ENCODE results near the gene PXDN.
"Not testable (repeated sequence)": the region's sequence is repeated elsewhere in the genome, so short reads cannot be mapped to it uniquely, and the experiment has no call there.

Gene PXDN

DNA sequence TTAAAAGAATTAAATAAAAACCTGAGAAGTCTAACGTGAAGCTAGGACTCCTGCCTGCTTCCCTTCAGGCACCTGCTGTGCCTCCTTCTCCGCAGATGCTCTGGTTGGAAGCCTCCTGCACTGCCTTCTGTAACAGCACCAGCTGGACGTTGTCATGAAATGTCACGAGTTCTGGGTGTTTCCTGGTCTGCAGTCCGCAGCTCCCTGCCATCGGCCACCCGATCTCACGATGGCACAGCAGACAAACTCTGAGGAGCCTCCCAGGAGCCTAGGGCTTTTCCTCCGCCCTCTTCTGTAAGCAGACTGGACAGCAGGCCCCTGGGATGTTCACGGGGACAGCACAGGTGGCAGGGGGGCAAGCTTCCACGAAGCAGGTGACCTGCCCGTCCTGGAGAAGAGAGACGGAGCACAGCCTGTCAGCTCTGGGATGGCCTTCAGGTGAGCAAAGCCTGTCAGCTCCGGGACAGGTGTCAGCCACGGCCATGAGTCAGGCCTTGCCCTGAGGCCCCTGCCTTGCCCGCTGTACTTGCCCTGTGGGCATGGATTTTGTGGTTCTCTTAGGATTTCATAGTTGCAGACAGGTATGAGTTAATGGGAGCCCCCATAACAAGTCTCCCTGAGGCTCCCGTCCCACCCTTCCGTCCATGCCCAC is 110.3 kb downstream of the PXDN start:
- DNase-seq (ENCODE audit: low read depth in 2 of 2, low spot score in 1 of 2): no peak

DNA sequence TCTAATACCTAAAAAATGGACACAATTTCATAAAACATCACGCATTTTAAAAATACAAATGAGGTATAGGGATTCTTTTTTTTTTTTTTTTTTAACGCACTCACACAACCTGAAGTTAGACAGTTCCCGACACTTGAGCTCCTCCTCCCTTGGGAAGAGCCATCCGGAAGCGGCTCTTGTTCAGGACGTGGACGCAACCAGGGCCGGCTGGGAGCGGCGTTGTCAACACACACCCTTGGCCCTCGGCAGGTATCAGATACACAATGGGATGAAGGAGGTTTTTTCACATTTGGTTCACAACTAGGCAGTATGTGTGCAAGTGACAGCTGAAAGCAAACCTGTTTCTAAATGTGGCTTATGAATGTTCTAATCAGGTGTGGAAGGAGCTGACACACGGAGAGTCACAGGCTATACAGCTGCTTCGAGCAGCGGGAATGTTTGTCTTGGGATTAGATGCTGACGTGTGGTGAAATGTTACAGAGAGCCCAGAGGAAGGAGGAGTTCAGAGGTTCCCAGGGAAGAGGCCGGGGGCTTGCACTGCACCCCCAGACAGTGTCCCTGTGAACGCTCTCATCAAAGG is 111.1 kb downstream of the PXDN start:
- no peak for DNase-seq (ENCODE audit: low read depth in 2 of 2, low spot score in 1 of 2)

DNA sequence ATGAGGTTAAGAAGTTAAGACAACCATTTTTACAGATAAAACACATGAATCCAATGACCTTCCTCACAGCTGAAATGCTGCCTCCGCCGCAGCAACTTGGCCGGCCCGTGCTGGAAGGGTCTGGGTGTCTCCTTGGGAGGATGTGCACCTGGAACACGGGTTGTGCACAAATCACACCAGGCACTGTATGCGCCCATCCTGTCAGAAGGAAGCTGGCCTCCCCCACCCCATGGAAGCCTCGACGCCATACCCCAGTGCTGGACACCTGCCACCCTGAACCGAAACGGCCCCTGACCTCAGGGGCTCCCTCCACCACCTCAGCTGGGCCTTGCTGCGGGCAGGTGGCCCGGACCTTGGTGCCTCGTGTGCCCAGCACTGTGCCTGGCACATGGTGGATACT is 111.8 kb downstream of the PXDN start:
- no peak for DNase-seq (ENCODE audit: low read depth in 2 of 2, low spot score in 1 of 2)

DNA sequence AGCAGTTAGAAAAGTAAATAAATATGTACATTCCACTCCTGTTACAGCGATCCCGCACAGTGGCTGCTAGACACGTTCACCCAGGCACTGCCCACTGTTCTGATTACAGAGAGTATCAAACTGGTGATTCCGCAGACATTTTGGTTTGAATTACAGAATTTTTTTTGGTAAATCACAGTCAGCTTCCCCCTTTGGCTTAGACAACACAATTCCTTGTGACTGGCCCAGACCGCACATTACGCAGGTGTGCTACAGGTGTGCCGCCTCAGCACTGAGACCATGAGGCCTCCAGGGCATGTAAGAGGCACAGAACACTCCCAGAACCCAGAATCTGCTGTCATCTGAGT is 112.3 kb downstream of the PXDN start:
- no peak for DNase-seq (ENCODE audit: low read depth in 2 of 2, low spot score in 1 of 2)

DNA sequence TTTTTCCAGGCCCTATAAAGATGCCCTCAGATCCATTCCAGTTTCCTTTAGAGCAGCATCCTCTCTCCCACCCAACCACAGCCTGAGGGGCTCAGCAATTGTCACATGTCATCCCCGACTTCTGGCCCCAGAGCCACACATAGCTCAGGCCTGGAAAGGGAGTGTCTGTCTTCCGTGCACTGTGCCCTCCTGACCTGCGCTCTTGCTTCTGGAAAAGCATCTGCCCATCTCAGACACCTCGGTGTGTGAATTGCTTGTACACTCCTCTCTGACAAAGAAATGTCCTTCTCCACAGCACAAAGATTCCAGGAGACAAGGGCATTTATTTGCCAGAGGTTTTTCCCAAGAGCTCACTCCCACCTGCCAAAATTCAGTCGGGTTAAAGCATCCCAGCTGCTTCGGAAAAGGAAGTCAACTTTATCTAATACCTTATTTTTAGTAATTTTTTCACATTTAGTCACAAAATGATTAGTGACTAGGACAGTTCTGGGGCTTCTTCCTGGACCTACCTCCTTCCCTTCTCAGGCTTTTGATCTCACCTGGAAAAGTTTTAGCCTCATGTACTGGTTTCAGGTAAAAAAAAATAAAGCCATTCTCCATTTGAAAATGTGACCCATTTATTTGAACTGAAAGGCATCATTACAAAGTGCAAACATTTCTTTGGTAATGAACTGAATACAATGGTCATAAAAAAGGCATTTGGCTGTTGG is 112.9 kb downstream of the PXDN start:
- no peak for DNase-seq (ENCODE audit: low read depth in 2 of 2, low spot score in 1 of 2)

DNA sequence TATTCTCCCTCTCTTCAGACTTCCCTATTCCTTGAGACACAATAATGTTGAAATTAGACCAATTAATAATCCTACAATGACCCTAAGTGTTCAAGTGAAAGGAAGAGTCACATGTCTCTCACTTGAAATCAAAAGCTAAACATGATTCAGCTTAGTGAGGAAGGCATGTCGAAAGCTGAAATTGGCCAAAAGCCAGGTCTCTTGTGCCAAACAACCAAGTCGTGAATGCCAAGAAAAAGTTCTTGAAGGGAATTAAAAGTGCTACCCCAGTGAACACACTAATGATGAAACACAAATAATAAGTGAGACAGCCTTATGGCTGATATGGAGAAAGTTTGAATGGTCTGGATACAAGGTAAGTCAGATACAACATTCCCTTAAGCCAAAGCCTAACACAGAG is 115.4 kb downstream of the PXDN start:
- DNase-seq (ENCODE audit: low read depth in 2 of 2, low spot score in 1 of 2): no peak

DNA sequence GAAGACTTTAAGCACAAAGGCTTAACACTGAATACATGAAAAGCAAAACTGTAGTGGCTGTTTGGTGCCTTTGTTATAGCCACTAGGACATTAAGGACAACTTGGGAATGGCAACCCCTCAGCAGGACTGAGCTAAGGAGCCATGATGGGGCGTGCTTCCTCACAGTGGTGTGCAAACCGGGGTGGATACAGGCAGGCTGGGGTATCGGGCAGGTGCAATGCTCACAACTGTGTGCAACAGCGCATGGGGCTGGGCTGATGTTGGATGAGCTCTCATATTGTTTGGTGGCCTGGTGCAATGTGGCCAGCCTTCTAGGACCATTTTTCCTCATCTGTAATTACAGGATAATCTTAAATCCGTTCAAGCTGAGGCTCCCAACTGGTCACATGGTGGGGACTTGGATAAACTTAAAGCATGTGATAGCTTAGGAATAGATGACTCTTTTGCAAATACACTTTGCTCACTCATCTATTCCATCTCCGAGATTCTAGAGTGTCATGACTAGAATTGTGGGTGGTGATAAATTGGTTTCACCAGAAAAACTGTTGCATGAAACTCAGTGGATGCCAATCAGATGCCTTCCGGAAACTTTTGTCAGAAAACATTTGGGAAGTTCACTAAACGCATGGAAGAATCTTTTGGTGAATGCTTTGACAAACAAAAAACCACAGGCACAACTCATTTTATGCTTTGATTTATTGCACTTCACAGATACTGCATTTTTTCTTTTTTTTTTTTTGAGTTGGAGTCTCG is 116.5 kb downstream of the PXDN start:
- no peak for DNase-seq (ENCODE audit: low read depth in 2 of 2, low spot score in 1 of 2)

DNA sequence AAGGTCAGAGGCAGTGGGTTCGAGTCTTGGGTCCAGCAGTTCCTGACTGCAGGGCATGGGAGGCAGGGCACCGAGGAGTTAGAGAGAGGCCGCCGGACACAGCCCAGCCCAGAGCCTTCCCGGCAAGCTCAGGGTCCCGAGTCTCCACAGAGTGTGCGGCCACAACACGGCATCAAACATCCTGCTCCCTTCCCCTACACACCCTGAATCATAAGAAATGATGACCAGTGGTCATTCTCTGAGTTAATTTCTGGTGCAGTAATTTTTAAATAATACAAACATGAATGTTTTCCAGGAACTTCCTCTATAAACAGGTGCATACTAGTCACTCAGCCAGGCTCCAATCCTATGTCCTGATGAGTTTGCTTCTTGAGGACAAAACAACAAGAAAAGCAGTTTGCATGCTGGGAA is 118.0 kb downstream of the PXDN start:
- no peak for DNase-seq (ENCODE audit: low read depth in 2 of 2, low spot score in 1 of 2)

DNA sequence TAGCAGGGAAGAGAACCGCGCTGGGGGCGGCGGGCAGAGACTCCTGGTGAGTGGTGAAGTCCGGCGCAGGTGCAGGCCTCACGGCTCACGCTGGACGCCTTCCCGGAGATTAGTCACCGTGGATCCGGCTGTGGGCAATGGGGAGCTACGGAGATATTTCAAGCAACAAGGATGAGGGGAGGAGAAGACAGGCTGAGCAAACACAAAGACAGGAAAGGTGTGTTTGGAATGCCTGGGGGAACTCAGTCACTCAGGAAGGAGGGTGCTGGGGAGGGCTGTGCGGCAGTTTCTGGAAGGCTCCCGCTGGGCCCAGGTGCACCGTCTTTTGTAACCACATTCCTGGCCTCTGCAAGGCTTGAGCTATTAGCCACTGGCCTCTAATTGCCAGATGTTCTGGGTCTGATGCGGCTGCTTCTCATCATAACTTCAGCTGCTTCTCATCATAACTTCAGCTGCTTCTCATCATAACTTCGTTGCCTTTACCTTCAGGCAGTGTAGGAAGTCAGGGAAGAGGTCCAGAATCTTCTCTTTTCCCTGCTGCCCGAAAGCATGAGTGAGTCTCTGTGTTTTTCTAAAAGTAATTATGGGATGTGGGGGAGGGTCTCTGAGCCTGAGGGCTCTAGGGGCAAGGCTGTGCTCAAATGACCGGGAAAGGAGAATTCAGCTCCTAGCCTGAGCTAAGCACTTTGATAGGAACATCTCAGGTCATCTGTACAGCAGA is 118.9 kb downstream of the PXDN start:
- no peak for DNase-seq (ENCODE audit: low read depth in 2 of 2, low spot score in 1 of 2)

DNA sequence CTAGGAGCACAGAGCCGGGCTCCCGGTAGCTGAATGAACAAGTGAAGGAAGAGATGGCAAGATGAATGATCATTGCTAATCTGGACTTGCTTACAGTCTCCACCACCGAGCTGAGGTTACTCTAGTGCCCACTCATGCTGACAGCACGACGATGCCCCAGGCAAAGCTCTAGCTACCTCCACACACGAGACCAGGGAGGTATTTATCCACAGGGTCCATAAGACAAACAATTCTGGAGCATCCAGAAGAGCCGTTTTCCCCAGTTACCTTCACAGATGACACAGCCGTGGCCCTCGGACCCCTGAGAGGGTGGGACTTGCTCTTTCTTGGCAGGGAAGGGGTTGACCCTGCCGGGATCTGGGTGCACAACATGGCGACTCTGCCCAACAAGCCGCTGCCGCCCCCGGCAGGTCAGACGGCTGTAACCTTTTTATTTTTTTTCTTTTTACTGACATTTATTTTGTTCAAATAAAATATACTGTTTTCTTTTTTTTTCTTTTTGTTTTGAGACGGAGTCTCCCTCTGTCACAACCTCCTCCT is 120.3 kb downstream of the PXDN start:
- no peak for DNase-seq (ENCODE audit: low read depth in 2 of 2, low spot score in 1 of 2)

DNA sequence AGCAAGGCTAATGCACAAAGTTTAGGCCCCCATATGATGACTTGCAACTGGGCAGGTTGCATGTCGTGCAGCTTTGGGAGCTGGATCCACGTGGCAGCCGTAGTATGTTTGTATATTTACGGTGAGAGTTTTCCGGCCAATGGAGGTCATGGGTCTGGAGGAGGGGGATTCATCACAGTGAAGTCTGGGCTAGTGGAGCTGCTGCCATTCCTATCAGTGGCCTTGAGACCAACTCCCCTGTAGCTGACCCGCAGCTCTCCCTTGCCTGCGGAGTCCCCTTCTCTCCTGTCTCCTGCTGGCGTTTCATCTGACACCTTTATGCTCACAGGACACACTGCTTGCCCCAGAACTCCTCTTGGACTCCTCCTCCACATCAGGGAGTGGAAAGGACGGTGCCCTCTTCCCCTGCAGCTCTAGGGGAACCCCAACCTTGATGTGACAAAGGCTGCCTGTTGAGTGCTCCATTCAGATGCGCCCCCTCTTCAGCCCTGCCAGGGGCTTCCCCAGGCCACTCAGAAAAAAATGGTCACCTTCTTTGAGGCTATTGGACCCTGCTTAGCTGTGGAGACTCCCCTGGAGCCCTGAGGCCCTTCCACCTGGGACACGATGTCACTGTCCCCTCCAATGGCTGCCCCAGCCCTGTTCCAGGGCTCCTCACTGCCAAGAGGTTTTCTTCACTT is 121.7 kb downstream of the PXDN start:
- no peak for DNase-seq (ENCODE audit: low read depth in 2 of 2, low spot score in 1 of 2)

DNA sequence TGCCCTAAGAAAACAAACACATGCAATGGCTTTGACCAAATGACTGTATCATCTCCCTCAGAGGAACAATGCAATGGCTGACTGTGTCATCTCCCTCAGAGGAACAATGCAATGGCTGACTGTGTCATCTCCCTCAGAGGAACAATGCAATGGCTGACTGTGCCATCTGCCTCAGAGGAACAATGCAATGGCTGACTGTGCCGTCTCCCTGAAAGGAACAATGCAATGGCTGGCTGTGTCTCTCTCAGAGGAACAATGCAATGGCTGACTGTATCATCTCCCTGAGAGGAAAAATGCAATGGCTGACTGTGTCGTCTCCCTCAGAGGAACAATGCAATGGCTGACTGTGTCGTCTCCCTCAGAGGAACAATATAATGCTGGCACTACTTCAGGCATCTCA is 122.3 kb downstream of the PXDN start:
- DNase-seq (ENCODE audit: low read depth in 2 of 2, low spot score in 1 of 2): not testable (repeated sequence)

DNA sequence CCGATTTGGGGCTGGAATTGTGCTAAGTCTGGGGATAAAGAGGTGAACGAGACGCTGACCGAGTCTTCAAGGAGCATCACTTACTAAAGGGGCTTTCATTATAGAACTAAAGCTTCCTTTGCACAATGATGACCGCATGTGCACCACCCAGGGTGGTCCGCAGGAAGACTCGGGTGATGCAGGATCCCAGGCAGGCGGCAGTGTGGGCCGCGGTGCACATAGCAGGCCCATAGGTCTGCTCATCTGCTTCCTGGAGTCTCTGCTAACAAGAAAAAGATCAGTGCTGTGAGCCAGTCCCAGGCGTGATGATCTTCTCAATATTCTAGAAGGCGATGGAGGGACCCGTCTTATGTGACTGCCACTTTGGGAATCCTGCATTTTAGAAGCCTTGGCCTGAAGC is 122.8 kb downstream of the PXDN start:
- DNase-seq (ENCODE audit: low read depth in 2 of 2, low spot score in 1 of 2): no peak

DNA sequence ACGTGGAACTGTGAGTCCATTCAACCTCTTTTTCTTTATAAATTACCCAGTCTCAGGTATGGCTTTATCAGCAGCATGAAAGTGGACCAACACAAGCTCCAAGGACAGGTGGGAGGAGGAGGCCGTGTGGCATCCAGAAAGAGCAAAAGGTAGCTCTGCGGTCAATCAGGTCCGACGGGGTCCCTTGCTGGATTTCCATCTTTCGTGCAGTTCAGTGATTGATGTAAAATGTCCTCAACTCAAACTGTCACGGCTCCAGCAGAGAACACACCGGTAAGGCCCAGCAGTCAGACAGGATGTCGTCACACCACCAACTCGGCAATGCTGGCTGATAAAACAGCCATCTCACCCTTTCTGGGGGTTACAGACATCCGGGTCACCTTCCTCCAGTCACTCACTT is 123.3 kb downstream of the PXDN start:
- no peak for DNase-seq (ENCODE audit: low read depth in 2 of 2, low spot score in 1 of 2)

DNA sequence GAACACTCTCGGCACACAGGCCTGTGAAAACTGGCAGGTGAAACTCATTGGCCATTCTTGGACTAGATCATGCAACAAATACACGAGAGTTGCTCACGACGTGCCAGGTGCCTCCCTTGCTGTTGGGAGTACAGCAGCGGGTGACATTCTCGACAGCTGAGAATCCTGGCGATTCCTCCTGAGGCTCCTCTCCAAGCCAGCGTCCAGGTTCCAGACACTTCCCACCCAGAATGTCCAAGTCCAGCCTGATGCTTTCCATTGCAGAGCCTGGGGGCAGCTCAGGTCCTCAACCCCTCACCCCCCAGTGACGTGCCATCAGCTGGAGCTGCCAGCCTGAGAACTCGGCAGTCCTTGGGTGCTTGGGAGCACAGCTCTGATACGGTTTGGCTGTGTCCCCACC is 124.2 kb downstream of the PXDN start:
- DNase-seq (ENCODE audit: low read depth in 2 of 2, low spot score in 1 of 2): no peak

DNA sequence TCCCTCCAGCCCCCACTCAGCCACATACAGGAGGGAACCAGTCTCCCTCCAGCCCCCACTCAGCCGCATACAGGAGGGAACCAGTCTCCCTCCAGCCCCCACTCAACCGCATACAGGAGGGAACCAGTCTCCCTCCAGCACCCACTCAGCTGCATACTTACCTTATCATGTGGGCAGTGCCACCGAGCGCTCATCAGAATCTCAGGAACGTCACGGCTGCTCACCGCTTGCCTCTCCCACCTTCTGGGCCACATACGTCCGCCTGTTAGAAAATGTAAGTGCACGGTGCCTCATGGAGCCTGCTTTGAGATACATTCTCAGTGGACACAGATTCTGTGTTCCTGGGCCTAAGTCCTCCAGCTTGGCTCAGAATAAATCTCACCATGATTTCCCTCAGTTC is 124.8 kb downstream of the PXDN start:
- no peak for DNase-seq (ENCODE audit: low read depth in 2 of 2, low spot score in 1 of 2)

DNA sequence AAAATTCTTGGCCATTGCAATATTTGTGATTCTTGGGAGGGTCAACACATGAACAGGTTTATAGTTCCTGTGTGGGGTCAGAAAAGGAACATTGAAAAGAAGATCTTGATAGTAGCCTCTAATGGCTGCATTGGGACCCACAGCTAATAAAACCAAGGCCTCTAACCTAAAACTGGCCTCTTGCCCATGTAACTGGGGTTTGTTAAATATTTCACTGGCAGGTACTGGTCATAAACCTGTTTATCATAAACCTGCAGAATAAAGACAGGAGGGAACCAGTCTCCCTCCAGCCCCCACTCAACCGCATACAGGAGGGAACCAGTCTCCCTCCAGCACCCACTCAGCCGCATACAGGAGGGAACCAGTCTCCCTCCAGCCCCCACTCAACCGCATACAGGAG is 125.3 kb downstream of the PXDN start:
- DNase-seq (ENCODE audit: low read depth in 2 of 2, low spot score in 1 of 2): no peak

DNA sequence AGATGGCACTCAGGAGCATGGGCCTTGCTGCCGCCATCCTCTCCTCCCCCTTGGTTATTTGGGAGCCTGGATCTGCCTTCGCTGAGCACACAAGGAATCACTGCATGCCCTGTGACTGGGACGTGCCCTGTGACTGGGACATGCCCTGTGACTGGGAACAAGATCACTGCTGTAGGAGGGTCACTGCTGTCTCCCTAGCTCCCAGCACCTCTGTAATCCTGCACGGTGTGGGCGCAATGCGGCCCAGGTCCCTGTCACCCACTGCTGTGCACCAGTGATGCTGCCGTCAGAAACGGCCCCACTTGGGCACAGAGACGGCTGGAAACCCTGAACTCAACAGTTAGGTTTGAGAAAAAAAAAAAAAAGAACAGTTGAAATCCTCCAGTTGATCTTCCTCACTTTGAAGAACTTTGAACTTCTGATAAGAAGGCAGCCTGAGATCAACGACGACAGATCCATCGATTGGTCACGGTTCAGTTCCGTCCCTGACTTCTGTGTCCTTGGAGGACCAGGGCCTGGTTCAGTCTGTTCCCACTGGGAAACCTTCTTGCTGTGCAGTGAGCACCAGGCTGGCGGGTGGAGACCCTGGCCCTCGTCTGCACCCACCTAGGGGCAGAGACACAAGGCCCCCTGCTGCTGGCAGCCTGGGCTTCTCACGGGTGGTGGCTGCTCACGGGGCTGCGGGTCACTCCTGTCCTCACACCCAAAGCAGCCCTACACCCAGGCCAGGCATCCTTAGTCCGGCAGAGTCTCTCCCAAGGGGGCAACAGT is 125.9 kb downstream of the PXDN start:
- DNase-seq (ENCODE audit: low read depth in 2 of 2, low spot score in 1 of 2): no peak

DNA sequence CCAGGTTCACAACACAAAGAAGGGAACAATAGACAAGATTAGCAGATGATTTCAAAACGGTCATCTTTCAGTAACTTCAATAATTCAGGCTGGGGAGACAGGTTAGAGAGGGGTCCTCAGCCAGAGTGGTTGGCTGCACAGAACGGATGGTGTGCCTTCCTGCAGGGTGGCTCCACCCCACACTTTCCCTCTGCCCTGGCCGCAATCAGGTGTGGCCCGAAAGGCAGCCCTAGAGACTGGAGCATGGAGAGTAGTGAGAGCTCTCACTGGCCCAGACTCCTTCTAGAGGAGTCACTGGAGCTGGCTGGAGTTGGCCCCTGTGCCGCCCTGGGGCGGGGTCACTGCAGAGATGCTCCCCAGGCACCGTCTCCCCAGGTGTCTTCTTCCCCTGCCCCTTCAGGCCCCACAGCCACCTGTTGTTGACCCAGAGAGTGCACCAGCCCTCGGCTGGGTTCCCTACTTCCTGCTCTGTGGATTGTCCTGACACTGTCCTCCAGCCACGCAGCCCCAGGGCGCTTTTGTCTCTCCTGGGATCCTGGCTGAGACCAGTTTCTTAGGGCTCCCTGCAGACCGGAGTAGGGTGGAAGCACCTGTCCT is 126.8 kb downstream of the PXDN start:
- no peak for DNase-seq (ENCODE audit: low read depth in 2 of 2, low spot score in 1 of 2)

DNA sequence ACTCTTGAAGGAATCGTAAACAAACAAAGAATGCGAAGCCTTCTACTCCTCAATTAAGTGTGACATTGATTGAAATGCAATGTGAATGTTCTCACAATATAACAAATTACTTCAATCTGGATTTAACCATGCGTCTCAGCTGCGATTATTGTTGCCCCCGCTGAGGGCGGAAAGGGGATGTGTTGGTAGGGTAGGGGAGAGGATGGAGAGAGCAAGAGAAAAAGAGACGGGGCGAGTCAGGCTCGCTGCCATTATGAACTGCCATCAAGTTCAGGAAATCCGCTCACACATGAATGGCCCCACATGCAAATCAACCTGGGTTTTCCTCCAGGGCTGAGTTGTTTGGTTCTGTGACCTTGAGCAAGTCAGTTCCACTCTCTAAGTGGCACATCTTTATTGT is 129.8 kb downstream of the PXDN start:
- DNase-seq (ENCODE audit: low read depth in 2 of 2, low spot score in 1 of 2): no peak

All from stimulated activated CD8-positive, alpha-beta memory T cell treated with anti-CD3 and anti-CD28 coated beads, Interleukin-4, amount 100 ng/mL, for 1 hour (primary cell).